Mesenchymal stem cell (in vitro differentiated cells and primary cell): ENCODE data around the gene DPYD.

Experiments
- DNase-seq: peaks from one replicate; pipeline ENCODE4 v3.0.0-alpha.2; 2013
- H2AFZ ChIP-seq: one replicate; pipeline ENCODE4 v1.6.1; 2013; ENCODE audit warnings: low read depth, mild to moderate bottlenecking, control low read depth, inconsistent platforms, low read length, moderate library complexity
- H2AK5ac ChIP-seq: 2 replicates; pipeline ENCODE4 v1.6.1; 2013; ENCODE audit warnings: low read length, moderate library complexity, mild to moderate bottlenecking, inconsistent platforms; ENCODE audit not compliant: severe bottlenecking
- H2BK120ac ChIP-seq: one replicate; pipeline ENCODE4 v1.6.1; 2013; ENCODE audit warnings: low read depth, mild to moderate bottlenecking, inconsistent platforms, low read length, moderate library complexity
- H2BK12ac ChIP-seq, 2 experiments: one replicate each; pipeline ENCODE4 v1.6.1; 2013; ENCODE audit warnings: inconsistent platforms in 2 of 2, low read length in 2 of 2, mild to moderate bottlenecking in 2 of 2, moderate library complexity in 2 of 2, control low read depth in 1 of 2
- H2BK15ac ChIP-seq: one replicate; pipeline ENCODE4 v1.6.1; 2013; ENCODE audit warnings: mild to moderate bottlenecking, low read depth, inconsistent platforms; ENCODE audit not compliant: poor library complexity, severe bottlenecking
- H2BK5ac ChIP-seq: 2 replicates; pipeline ENCODE4 v1.6.1; 2013; ENCODE audit warnings: low read depth, mild to moderate bottlenecking, low read length, control low read depth, inconsistent platforms; ENCODE audit not compliant: poor library complexity, severe bottlenecking
- H3K14ac ChIP-seq, 2 experiments: one replicate each; pipeline ENCODE4 v1.6.1; 2013; ENCODE audit warnings: inconsistent platforms in 2 of 2, low read length in 2 of 2, control low read depth in 1 of 2, mild to moderate bottlenecking in 1 of 2, moderate library complexity in 1 of 2
- H3K18ac ChIP-seq, 2 experiments: one replicate each; pipeline ENCODE4 v1.6.1; 2013; ENCODE audit warnings: inconsistent platforms in 2 of 2, low read length in 2 of 2, control low read depth in 1 of 2, low read depth in 1 of 2, mild to moderate bottlenecking in 1 of 2
- H3K23ac ChIP-seq, 2 experiments: one replicate each; pipeline ENCODE4 v1.6.1; 2013; ENCODE audit warnings: inconsistent platforms in 2 of 2, low read length in 2 of 2, mild to moderate bottlenecking in 2 of 2, moderate library complexity in 2 of 2, control low read depth in 1 of 2
- H3K27ac ChIP-seq: 2 replicates; pipeline ENCODE4 v1.5.1; 2013; ENCODE audit warnings: mild to moderate bottlenecking, moderate library complexity, low read length, control low read depth, inconsistent platforms; ENCODE audit not compliant: poor library complexity, severe bottlenecking
- H3K27me3 ChIP-seq, 2 experiments: 2 replicates each; pipeline versions ENCODE4 v1.6.1 to v1.7.0; 2013; ENCODE audit warnings: low read length in 2 of 2, mild to moderate bottlenecking in 2 of 2, moderate library complexity in 2 of 2, control low read depth in 1 of 2, inconsistent platforms in 1 of 2; ENCODE audit not compliant: control insufficient read depth in 1 of 2, insufficient read depth in 1 of 2
- H3K36me3 ChIP-seq, 2 experiments: 2 replicates each; pipeline versions ENCODE4 v1.6.1 to v1.7.0; 2013; ENCODE audit warnings: low read length in 2 of 2, control low read depth in 1 of 2, inconsistent platforms in 1 of 2, low read depth in 1 of 2, mild to moderate bottlenecking in 1 of 2; ENCODE audit not compliant: insufficient read depth in 2 of 2, control insufficient read depth in 1 of 2
- H3K4ac ChIP-seq, 2 experiments: one replicate each; pipeline ENCODE4 v1.6.1; 2013; ENCODE audit warnings: inconsistent platforms in 2 of 2, low read length in 2 of 2, mild to moderate bottlenecking in 2 of 2, moderate library complexity in 2 of 2, control low read depth in 1 of 2, low read depth in 1 of 2
- H3K4me1 ChIP-seq: 2 replicates; pipeline ENCODE4 v1.6.1; 2013; ENCODE audit warnings: low read depth, low read length, control low read depth; ENCODE audit not compliant: control insufficient read depth, insufficient read depth
- H3K4me2 ChIP-seq: 2 replicates; pipeline ENCODE4 v1.6.1; 2013; ENCODE audit warnings: low read length, mild to moderate bottlenecking, inconsistent platforms; ENCODE audit not compliant: poor library complexity, severe bottlenecking
- H3K4me3 ChIP-seq, 2 experiments: 2 replicates each; pipeline versions ENCODE4 v1.5.1 to v1.7.0; 2013; ENCODE audit warnings: low read length in 2 of 2, mild to moderate bottlenecking in 2 of 2, control low read depth in 1 of 2, low read depth in 1 of 2; ENCODE audit not compliant: insufficient read depth in 1 of 2
- H3K79me1 ChIP-seq: replicated peaks from 2 replicates; pipeline ENCODE4 v1.6.1; 2013; ENCODE audit warnings: mild to moderate bottlenecking, control low read depth, low read length, inconsistent platforms; ENCODE audit not compliant: poor library complexity, severe bottlenecking
- H3K9ac ChIP-seq: 2 replicates; pipeline ENCODE4 v1.7.0; 2013; ENCODE audit warnings: mild to moderate bottlenecking, low read length, moderate library complexity
- H3K9me3 ChIP-seq: 2 replicates; pipeline ENCODE4 v1.7.0; 2013; ENCODE audit warnings: mild to moderate bottlenecking, low read length; ENCODE audit not compliant: control insufficient read depth
- H4K8ac ChIP-seq: one replicate; pipeline ENCODE4 v1.6.1; 2013; ENCODE audit warnings: inconsistent platforms, mild to moderate bottlenecking, low read length, moderate library complexity
- H4K91ac ChIP-seq: one replicate; pipeline ENCODE4 v1.6.1; 2013; ENCODE audit warnings: mild to moderate bottlenecking, low read length, inconsistent platforms
- WGBS: methylation state at CpG from one replicate; pipeline ENCODE4 v1.1.7; 2013; ENCODE audit warnings: mixed read lengths; 5-methylcytosine and 5-hydroxymethylcytosine counted together

Gene DPYD

GRCh38 chr1:97571760-97572159 is 349.1 kb downstream of the DPYD start:
- Histone ChIP-seq H3K4me1 (no peaks in the 10 kb centered on the region), H3K9me3 (no peaks in the 10 kb centered on the region), H3K4me2 (no peak overlapping the region), H3K27me3 (no peaks in the 10 kb centered on the region), H3K4ac (no peak overlapping the region), H2BK5ac (no peak overlapping the region), H2BK120ac (no peak overlapping the region), H3K36me3 (peaks cover 0 to 23% of the 10 kb centered on the region in 2 experiments), H2AK5ac (no peak overlapping the region), H4K91ac (no peak overlapping the region), H3K14ac (no peak overlapping the region), H2AFZ (no peak overlapping the region), H3K79me1 (no peaks in the 10 kb centered on the region), H3K9ac (no peak overlapping the region), H3K18ac (no peak overlapping the region), H3K27ac (no peak overlapping the region), H3K23ac (no peak overlapping the region), H3K4me3 (no peak overlapping the region), H2BK12ac (no peak overlapping the region), H2BK15ac (no peak overlapping the region), H4K8ac (no peak overlapping the region)
- no peak for DNase-seq
- WGBS, result no CpG with 5 or more reads among the region's 1 CpG

DNA sequence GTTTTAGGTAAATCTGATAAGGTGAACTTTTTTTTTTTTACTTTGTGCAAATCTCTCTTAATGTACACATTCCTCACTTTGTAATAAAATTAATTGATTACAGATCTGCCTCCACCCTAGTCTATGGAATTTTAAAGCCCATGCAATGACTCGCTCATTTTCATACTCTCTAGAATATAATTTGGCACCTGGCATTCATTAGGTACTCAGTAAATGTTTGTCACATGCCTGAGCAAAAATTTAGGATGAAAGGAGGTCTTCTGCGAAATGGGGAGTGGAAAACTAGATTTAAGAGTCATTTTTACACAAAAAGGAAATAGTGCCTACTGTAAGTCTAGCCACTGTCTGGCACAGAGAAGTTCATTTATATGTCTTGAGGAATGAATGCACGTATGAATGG is 350.1 kb downstream of the DPYD start:
- no peak overlapping the region for H4K8ac ChIP-seq
- no peak overlapping the region for H3K4ac ChIP-seq
- H3K9ac ChIP-seq, result no peak overlapping the region
- H2BK12ac ChIP-seq, result no peak overlapping the region
- 95% methylated on average over 2 of the region's 3 CpGs for WGBS
- no peak overlapping the region for H3K27ac ChIP-seq
- no peak overlapping the region for H3K14ac ChIP-seq
- no peak overlapping the region for H2AFZ ChIP-seq
- H2BK15ac ChIP-seq, result no peak overlapping the region
- H3K4me1 ChIP-seq, result no peaks in the 10 kb centered on the region
- DNase-seq, result no peak
- no peak overlapping the region for H3K18ac ChIP-seq
- no peaks in the 10 kb centered on the region for H3K9me3 ChIP-seq
- no peaks in the 10 kb centered on the region for H3K79me1 ChIP-seq
- no peak overlapping the region for H2AK5ac ChIP-seq
- H4K91ac ChIP-seq, result no peak overlapping the region
- no peak overlapping the region for H2BK120ac ChIP-seq
- H3K27me3 ChIP-seq, result no peaks in the 10 kb centered on the region
- H3K23ac ChIP-seq, result no peak overlapping the region
- H3K36me3 ChIP-seq, result peaks cover 0 to 23% of the 10 kb centered on the region in 2 experiments
- no peak overlapping the region for H3K4me3 ChIP-seq
- H3K4me2 ChIP-seq, result no peak overlapping the region
- no peak overlapping the region for H2BK5ac ChIP-seq

DNA sequence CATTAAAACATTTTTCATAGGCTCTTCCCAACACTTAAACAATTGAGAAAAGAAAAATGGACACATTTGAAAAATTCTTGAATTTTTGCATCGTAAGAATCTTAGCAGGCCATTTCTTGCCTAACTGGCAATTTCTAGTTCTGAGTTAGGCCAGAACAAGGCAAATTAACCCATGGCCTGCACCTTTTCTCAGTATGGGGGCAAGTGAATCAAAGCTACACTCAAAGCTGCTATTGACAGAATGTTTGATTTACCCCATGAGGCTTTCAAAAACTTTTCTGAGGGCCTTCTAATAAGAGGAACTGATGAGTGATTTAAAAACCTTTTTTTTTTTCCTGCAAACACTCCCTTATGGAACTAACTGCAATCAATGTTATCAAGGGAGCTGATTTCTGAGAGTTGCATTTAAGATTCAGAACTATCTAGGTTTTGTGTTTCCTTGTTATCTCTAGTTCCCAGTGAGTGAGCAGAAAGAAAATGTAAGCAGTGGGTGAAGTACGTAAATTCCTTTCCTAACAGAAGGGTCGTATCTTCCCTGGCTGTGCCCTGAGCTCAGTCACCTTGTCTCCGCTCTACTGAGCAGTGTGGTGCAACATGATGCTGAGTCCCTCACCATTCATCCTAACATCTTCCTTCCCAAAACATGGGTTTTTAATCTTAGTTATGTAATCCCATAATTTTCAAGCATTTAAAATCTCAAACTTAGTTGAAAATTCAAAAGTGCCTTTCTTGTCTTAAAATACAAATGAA is 353.7 kb downstream of the DPYD start:
- H3K27ac ChIP-seq, result no peak overlapping the region
- no peak overlapping the region for H2BK5ac ChIP-seq
- no peak overlapping the region for H4K8ac ChIP-seq
- no peaks in the 10 kb centered on the region for H3K4me1 ChIP-seq
- no peak for DNase-seq
- H3K4me2 ChIP-seq, result no peak overlapping the region
- 76% methylated on average over 4 of the region's 4 CpGs for WGBS
- H2AK5ac ChIP-seq, result no peak overlapping the region
- H3K4me3 ChIP-seq, result no peak overlapping the region
- H2BK12ac ChIP-seq, result no peak overlapping the region
- no peak overlapping the region for H3K4ac ChIP-seq
- H3K9ac ChIP-seq, result no peak overlapping the region
- H2BK120ac ChIP-seq, result no peak overlapping the region
- H4K91ac ChIP-seq, result no peak overlapping the region
- no peak overlapping the region for H3K18ac ChIP-seq
- H3K27me3 ChIP-seq, result no peaks in the 10 kb centered on the region
- no peak overlapping the region for H2BK15ac ChIP-seq
- no peak overlapping the region for H3K23ac ChIP-seq
- H3K79me1 ChIP-seq, result no peaks in the 10 kb centered on the region
- H2AFZ ChIP-seq, result no peak overlapping the region
- peaks cover 0 to 10% of the 10 kb centered on the region in 2 experiments for H3K36me3 ChIP-seq
- H3K9me3 ChIP-seq, result no peaks in the 10 kb centered on the region
- H3K14ac ChIP-seq, result no peak overlapping the region

GRCh38 chr1:97565886-97566285 is 354.9 kb downstream of the DPYD start:
- no peak overlapping the region for H3K4me3 ChIP-seq
- no peak overlapping the region for H2BK5ac ChIP-seq
- no peak for DNase-seq
- no peak overlapping the region for H3K27ac ChIP-seq
- H3K4ac ChIP-seq, result no peak overlapping the region
- H3K79me1 ChIP-seq, result no peaks in the 10 kb centered on the region
- no peaks in the 10 kb centered on the region for H3K27me3 ChIP-seq
- H3K14ac ChIP-seq, result no peak overlapping the region
- no peak overlapping the region for H3K23ac ChIP-seq
- H2BK12ac ChIP-seq, result no peak overlapping the region
- H3K4me2 ChIP-seq, result no peak overlapping the region
- 51% methylated on average over 3 of the region's 5 CpGs for whole genome bisulfite sequencing
- H3K9ac ChIP-seq, result no peak overlapping the region
- no peaks in the 10 kb centered on the region for H3K4me1 ChIP-seq
- no peak overlapping the region for H4K91ac ChIP-seq
- no peaks in the 10 kb centered on the region for H3K9me3 ChIP-seq
- no peak overlapping the region for H2BK120ac ChIP-seq
- no peak overlapping the region for H4K8ac ChIP-seq
- no peak overlapping the region for H2AFZ ChIP-seq
- no peak overlapping the region for H2AK5ac ChIP-seq
- H3K18ac ChIP-seq, result no peak overlapping the region
- peaks cover 0 to 6% of the 10 kb centered on the region in 2 experiments for H3K36me3 ChIP-seq
- no peak overlapping the region for H2BK15ac ChIP-seq
